Right forelimb (tissue), 1 donor: Measurements from ENCODE around the gene CHRFAM7A.
"Not testable (repeated sequence)": the region's sequence is repeated elsewhere in the genome, so short reads cannot be mapped to it uniquely, and the experiment has no call there.

Experiments used
- DNase-seq: peaks from one replicate; pipeline ENCODE4 v3.0.0-alpha.2; 2018

Gene CHRFAM7A

GRCh38 chr15:30315704-30316103, 77.6 kb downstream of the CHRFAM7A start:
- DNase-seq, result not testable (repeated sequence)

GRCh38 chr15:30310575-30310974, 82.8 kb downstream of the CHRFAM7A start:
- DNase-seq, result not testable (repeated sequence)
